Osteoblast (primary cell): ENCODE data around the gene CYSLTR1. TPM values are rescaled to one million over a fixed set of nuclear protein-coding genes. Genes with fewer than 3 reads are reported as not detected.

Source experiments
- DNase-seq: peaks from one replicate; pipeline ENCODE4 v3.0.0; 2011; ENCODE audit warnings: low spot score, mixed read lengths; ENCODE audit not compliant: insufficient read length; ENCODE audit errors: missing footprints
- H2AFZ ChIP-seq: 2 replicates; pipeline ENCODE4 v1.6.0; 2011; ENCODE audit warnings: mild to moderate bottlenecking, low read length
- H3K27ac ChIP-seq: 2 replicates; pipeline ENCODE4 v1.5.1; 2011; ENCODE audit warnings: mild to moderate bottlenecking, low read depth, low read length, moderate library complexity
- H3K27me3 ChIP-seq: 2 replicates; pipeline ENCODE4 v1.6.0; 2012; ENCODE audit warnings: mild to moderate bottlenecking, control low read depth, inconsistent platforms, low read length, moderate library complexity; ENCODE audit not compliant: insufficient read depth
- H3K36me3 ChIP-seq: 2 replicates; pipeline ENCODE4 v1.5.1; 2011; ENCODE audit warnings: mild to moderate bottlenecking, low read length, control low read depth, moderate library complexity; ENCODE audit not compliant: insufficient read depth
- H3K4me1 ChIP-seq: 2 replicates; pipeline ENCODE4 v1.5.1; 2011; ENCODE audit warnings: mild to moderate bottlenecking, low read length, control low read depth, moderate library complexity; ENCODE audit not compliant: insufficient read depth
- H3K4me2 ChIP-seq: 2 replicates; pipeline ENCODE4 v1.6.0; 2011; ENCODE audit warnings: mild to moderate bottlenecking, low read length; ENCODE audit not compliant: insufficient read depth
- H3K4me3 ChIP-seq: fragments of 200-600 bp; sonication (generic); 3 replicates; pipeline ENCODE4 v1.5.1; 2012; ENCODE audit warnings: mild to moderate bottlenecking, low read length, inconsistent platforms; ENCODE audit not compliant: insufficient read depth
- H3K79me2 ChIP-seq: 2 replicates; pipeline ENCODE4 v1.6.0; 2012; ENCODE audit warnings: mild to moderate bottlenecking, low read length, control low read depth, inconsistent platforms; ENCODE audit not compliant: insufficient read depth
- H3K9me3 ChIP-seq: 2 replicates; pipeline ENCODE4 v1.5.1; 2011; ENCODE audit warnings: low read depth, low read length, control low read depth
- H4K20me1 ChIP-seq: 2 replicates; pipeline ENCODE4 v1.6.0; 2012; ENCODE audit warnings: mild to moderate bottlenecking, low read length, control low read depth; ENCODE audit not compliant: insufficient read depth
- total RNA-seq: library from RNA; depleted of rRNA; stranded (reverse); fragments of >200 nt; gene quantifications from 2 replicates; pipeline ENCODE4 v1.2.3, GENCODE V29; 2012
- TF ChIP-seq, protein P1 (sequence below): IDR thresholded peaks from 2 replicates; pipeline ENCODE4 v1.5.1; 2011; ENCODE audit warnings: mild to moderate bottlenecking, low read depth, low read length, moderate library complexity; ENCODE audit errors: extremely low read depth

The CYSLTR1 gene
- total RNA-seq, 1 donor: not detected

DNA sequence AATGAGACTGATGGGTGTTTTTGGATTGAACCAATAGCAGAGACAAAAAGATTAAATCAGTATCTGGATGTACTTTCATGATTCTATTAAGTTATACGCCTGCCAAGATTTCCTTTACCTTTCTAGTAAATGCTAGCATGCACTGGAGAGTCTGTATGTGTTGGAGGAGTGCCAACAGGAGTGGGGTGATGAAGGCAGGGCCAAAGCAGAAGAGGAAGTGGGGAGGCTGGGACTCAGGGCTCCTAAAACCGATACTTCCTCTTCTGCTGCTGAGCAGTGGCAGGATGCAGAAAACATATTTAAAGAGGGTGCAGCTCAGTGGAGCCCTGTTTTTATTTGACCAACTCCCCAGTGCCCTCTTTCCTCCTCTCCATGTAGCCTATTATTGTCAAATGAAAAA, 5.6 kb downstream of the CYSLTR1 start:
- no peaks in the 10 kb centered on the region for H3K27me3 ChIP-seq
- no peak overlapping the region for H3K4me3 ChIP-seq
- no peaks in the 10 kb centered on the region for H3K79me2 ChIP-seq
- H3K36me3 ChIP-seq: no peaks in the 10 kb centered on the region
- H2AFZ ChIP-seq: no peak overlapping the region
- DNase-seq: no peak
- no peaks in the 10 kb centered on the region for H3K9me3 ChIP-seq
- no peaks in the 10 kb centered on the region for H4K20me1 ChIP-seq
- no peak overlapping the region for H3K27ac ChIP-seq
- no peaks in the 10 kb centered on the region for H3K4me1 ChIP-seq
- TF ChIP-seq, protein P1, sequence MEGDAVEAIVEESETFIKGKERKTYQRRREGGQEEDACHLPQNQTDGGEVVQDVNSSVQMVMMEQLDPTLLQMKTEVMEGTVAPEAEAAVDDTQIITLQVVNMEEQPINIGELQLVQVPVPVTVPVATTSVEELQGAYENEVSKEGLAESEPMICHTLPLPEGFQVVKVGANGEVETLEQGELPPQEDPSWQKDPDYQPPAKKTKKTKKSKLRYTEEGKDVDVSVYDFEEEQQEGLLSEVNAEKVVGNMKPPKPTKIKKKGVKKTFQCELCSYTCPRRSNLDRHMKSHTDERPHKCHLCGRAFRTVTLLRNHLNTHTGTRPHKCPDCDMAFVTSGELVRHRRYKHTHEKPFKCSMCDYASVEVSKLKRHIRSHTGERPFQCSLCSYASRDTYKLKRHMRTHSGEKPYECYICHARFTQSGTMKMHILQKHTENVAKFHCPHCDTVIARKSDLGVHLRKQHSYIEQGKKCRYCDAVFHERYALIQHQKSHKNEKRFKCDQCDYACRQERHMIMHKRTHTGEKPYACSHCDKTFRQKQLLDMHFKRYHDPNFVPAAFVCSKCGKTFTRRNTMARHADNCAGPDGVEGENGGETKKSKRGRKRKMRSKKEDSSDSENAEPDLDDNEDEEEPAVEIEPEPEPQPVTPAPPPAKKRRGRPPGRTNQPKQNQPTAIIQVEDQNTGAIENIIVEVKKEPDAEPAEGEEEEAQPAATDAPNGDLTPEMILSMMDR: no peak
- no peak overlapping the region for H3K4me2 ChIP-seq

DNA sequence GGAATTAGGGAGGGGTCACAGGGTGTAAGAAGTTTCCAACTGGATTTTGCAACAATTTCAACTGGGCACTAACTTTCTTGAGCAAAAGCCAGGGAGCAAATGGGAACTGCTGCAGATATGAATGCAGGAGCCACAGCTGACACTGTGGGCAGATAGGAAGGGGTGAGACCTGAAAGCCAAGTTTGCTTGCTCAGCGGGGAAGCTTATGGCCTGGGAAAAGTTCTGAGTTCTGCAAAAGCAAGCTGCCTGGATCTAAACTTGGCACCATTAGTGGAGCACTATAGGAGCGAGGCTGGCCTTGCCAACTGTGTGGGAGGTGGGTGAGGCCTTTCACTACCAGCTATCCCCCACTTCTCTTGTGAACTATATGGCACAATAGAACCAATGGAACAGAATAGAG, 11.1 kb downstream of the CYSLTR1 start:
- H3K27ac ChIP-seq: no peak overlapping the region
- no peaks in the 10 kb centered on the region for H3K4me1 ChIP-seq
- no peaks in the 10 kb centered on the region for H4K20me1 ChIP-seq
- no peaks in the 10 kb centered on the region for H3K27me3 ChIP-seq
- no peak overlapping the region for H3K4me3 ChIP-seq
- no peak for DNase-seq
- no peaks in the 10 kb centered on the region for H3K9me3 ChIP-seq
- H3K4me2 ChIP-seq: no peak overlapping the region
- H3K79me2 ChIP-seq: no peaks in the 10 kb centered on the region
- no peaks in the 10 kb centered on the region for H3K36me3 ChIP-seq
- TF ChIP-seq, protein P1: no peak
- H2AFZ ChIP-seq: no peak overlapping the region

DNA sequence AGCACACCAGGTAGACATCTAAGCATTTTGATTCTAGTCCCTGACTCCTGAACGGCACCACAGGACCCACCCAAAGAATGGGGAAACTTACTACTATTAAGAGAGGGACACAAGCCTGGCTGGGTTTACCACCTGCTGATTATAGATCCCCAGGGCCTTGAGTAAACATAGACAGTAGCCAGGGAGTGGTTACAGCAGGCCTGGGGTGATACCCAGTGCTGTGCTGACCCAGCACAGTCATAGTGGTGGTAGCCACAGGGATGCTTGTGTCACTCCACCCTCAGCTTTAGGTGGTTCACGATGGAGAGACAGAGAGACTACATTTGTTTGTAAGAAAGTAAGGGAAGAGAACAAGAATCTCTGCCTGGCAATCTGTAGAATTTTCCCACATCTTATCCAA, 11.7 kb downstream of the CYSLTR1 start:
- Histone ChIP-seq H3K27me3 (no peaks in the 10 kb centered on the region), H3K36me3 (no peaks in the 10 kb centered on the region), H3K4me1 (no peaks in the 10 kb centered on the region), H3K27ac (no peak overlapping the region), H3K79me2 (no peaks in the 10 kb centered on the region), H4K20me1 (no peaks in the 10 kb centered on the region), H3K9me3 (no peaks in the 10 kb centered on the region), H2AFZ (no peak overlapping the region), H3K4me2 (no peak overlapping the region), H3K4me3 (no peak overlapping the region)
- TF ChIP-seq, protein P1: no peak
- DNase-seq: no peak

DNA sequence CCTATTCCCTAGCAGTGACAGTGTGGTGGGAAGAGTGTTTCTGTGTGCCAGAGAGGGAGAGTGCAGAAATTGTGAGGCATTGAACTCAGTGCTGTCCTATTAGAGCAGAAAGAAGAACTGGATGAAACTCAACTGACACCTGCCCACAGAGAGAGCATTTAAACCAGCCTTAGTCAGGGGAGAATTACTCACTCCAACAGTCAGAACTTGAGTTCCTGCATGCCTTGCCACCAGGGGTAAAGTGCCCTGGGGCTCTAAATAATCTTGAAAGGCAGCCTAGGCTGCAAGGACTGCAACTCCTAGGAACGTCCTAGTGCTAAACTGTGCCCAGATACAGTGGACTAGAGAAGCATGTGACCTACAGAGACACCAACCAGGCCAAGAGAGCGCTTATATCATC, 12.8 kb downstream of the CYSLTR1 start:
- Histone ChIP-seq H3K36me3 (no peaks in the 10 kb centered on the region), H3K27me3 (no peaks in the 10 kb centered on the region), H3K4me2 (no peak overlapping the region), H3K4me3 (no peak overlapping the region), H4K20me1 (no peaks in the 10 kb centered on the region), H2AFZ (no peak overlapping the region), H3K4me1 (no peaks in the 10 kb centered on the region), H3K9me3 (no peaks in the 10 kb centered on the region), H3K79me2 (no peaks in the 10 kb centered on the region), H3K27ac (no peak overlapping the region)
- no peak for DNase-seq
- TF ChIP-seq, protein P1: no peak
